Brain pericyte (primary cell): ENCODE data around the gene POLK.

Experiments used
- DNase-seq: peaks from one replicate; pipeline ENCODE4 v3.0.0-alpha.2; 2012; ENCODE audit warnings: low read depth, low spot score

POLK gene

DNA sequence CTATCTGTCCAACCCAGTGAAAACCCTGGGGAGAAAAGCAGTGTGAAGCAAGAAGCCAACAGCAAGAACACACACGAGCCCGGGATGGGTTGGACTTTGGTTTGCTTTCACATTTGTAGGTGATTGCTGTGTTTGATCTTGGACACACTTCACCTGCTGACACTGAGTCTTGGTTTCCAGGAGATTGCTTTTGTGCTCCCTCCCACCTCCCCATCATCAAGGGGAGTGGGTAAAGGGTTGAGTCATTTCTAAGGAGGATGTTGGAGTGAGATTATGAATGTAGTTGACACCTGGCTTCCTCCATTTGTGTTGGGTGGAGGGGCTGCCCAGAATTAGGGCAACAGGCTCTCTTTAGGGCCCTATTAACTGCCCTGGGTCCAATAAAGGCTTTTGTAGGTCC, 137.0 kb downstream of the POLK start:
- DNase-seq = no peak
